ENCODE results near the gene WDR73. TPM values are rescaled to one million over a fixed set of nuclear protein-coding genes. Genes with fewer than 3 reads are reported as not detected.

The WDR73 gene
- total and polyA plus RNA-seq, 2 of the 4 experiments (the other 2 are of a cell fraction): 21.5 to 25.5 TPM

- H3K56ac ChIP-seq (ENCODE audit: extremely low read depth, insufficient read depth, low read length): no peak overlapping the region
- DNase-seq (peak; percentile 55), ATAC-seq (ENCODE audit: low read depth) (peak; percentile 79)
- in situ Hi-C loops (cut with MboI; ENCODE audit: low sequenced_read_pairs) (no loop called here), dilution Hi-C loops (cut with HindIII; ENCODE audit: low sequenced_read_pairs, unreplicated experiment) (no loop called here), intact Hi-C loops (cut with micrococcal nuclease) (no loop called here)
- BruUV-seq (replicated peaks): no TSS peak
- H4K20me1 ChIP-seq (ENCODE audit: insufficient read depth, low read length): peaks cover 73% of the 10 kb centered on the region
- no peak overlapping the region for H3K9ac ChIP-seq (ENCODE audit: low read depth, low read length)
- H2AFZ ChIP-seq (replicated peaks; ENCODE audit: low read length, poor library complexity): no peak overlapping the region
- no peak overlapping the region for H2BK20ac ChIP-seq (ENCODE audit: low read depth, low read length)
- 60% methylated on average over 2 of the region's 4 CpGs; no CpG with 5 or more reads in 1 of the 2 experiments for WGBS, 2 experiments (ENCODE audit: extremely low coverage in 2 of 2, insufficient read length in 1 of 2)
- no peak overlapping the region for H3K18ac ChIP-seq (ENCODE audit: low read depth, low read length)
- H3K4me2 ChIP-seq (ENCODE audit: low read depth, low read length): no peak overlapping the region
- H2AK5ac ChIP-seq (ENCODE audit: low read depth, low read length): no peak overlapping the region; the same call in 1 of the 2 replicates
- no peaks in the 10 kb centered on the region; the same call in 1 of the 2 replicates for H3K36me3 ChIP-seq (ENCODE audit: control insufficient read depth, insufficient read depth, low read length)
- H3K27ac ChIP-seq (ENCODE audit: insufficient read depth, low read length): no peak overlapping the region
- H2BK5ac ChIP-seq (ENCODE audit: low read depth, low read length, poor library complexity, severe bottlenecking): no peak overlapping the region
- H3K14ac ChIP-seq (replicated peaks; ENCODE audit: low read depth, low read length): peak overlapping the region; percentile 19; the same call in 1 of the 2 replicates
- H3K4ac ChIP-seq (ENCODE audit: low read depth, low read length): no peak overlapping the region
- peaks cover 6% of the 10 kb centered on the region for H3K4me1 ChIP-seq (ENCODE audit: control insufficient read depth, insufficient read depth, low read length)
- H3K4me3 ChIP-seq (ENCODE audit: insufficient read depth, low read depth, low read length): no peak overlapping the region
- TF ChIP-seq NFE2L2 (IDR thresholded peaks at IDR 0.05; ENCODE audit: low read depth, low read length): no peak
- peak; percentile 48; the same call in 1 of the 2 replicates for TF ChIP-seq MXI1 (IDR thresholded peaks at IDR 0.05; ENCODE audit: borderline replicate concordance, low read depth, low read length)
- no peak overlapping the region for H4K91ac ChIP-seq (ENCODE audit: insufficient read depth, low read depth, low read length)
- CTCF ChIA-PET: interaction anchor here (0.6 kb wide), 1 partner anchor 179 kb away, joined by 3 read pairs; no protein-coding TSS in a partner anchor
- H2AK9ac ChIP-seq (replicated peaks; ENCODE audit: low read depth, low read length, poor library complexity): no peak overlapping the region
- H2BK15ac ChIP-seq (ENCODE audit: low read depth, low read length): no peak overlapping the region
- H2BK120ac ChIP-seq (ENCODE audit: low read depth, low read length): no peak overlapping the region
- H4K5ac ChIP-seq (ENCODE audit: low read depth, low read length): no peak overlapping the region
- H3K9me3 ChIP-seq (ENCODE audit: control insufficient read depth, insufficient read depth, low read length): no peaks in the 10 kb centered on the region
- H3K27me3 ChIP-seq (ENCODE audit: control insufficient read depth, insufficient read depth, low read length): no peaks in the 10 kb centered on the region
- H3K23ac ChIP-seq (ENCODE audit: low read depth, low read length): peak overlapping the region; percentile 13; the same call in 1 of the 2 replicates
- POLR2A ChIA-PET (ENCODE audit: unreplicated experiment): no interaction called here
- peaks cover 17% of the 10 kb centered on the region for H3K9me1 ChIP-seq (ENCODE audit: insufficient read depth, low read length)
- no peak overlapping the region for H4K8ac ChIP-seq (ENCODE audit: low read depth in 2 of 2, low read length in 2 of 2)
- peaks cover 28 to 69% of the 10 kb centered on the region in 2 experiments for H3K79me1 ChIP-seq (ENCODE audit: low read depth in 1 of 2, low read length in 2 of 2)
Observed at GRCh38 chr15:84702961-84703482, 48.9 kb upstream of the WDR73 start.
